ENCODE data around the gene SLC10A7. TPM values are rescaled to one million over a fixed set of nuclear protein-coding genes. Genes with fewer than 3 reads are reported as not detected.

The SLC10A7 gene
- total and polyA plus RNA-seq, 2 of the 4 experiments (the other 2 are of a cell fraction) = 5.2 to 8.4 TPM

- Histone ChIP-seq H2AK5ac (ENCODE audit: low read depth, low read length) (no peak overlapping the region), H3K27me3 (ENCODE audit: control insufficient read depth, insufficient read depth, low read length) (no peaks in the 10 kb centered on the region), H4K91ac (ENCODE audit: insufficient read depth, low read depth, low read length) (no peak overlapping the region), H3K4me2 (ENCODE audit: low read depth, low read length) (no peak overlapping the region), H2AFZ (replicated peaks; ENCODE audit: low read length, poor library complexity) (no peak overlapping the region), H3K79me1 (ENCODE audit: low read depth in 1 of 2, low read length in 2 of 2) (no peaks in the 10 kb centered on the region; a peak in 1 of 4 replicates), H3K36me3 (ENCODE audit: control insufficient read depth, insufficient read depth, low read length) (no peaks in the 10 kb centered on the region), H2BK5ac (ENCODE audit: low read depth, low read length, poor library complexity, severe bottlenecking) (no peak overlapping the region), H3K4ac (ENCODE audit: low read depth, low read length) (no peak overlapping the region), H3K14ac (replicated peaks; ENCODE audit: low read depth, low read length) (no peak overlapping the region), H3K18ac (ENCODE audit: low read depth, low read length) (no peak overlapping the region), H3K4me3 (ENCODE audit: insufficient read depth, low read depth, low read length) (no peak overlapping the region), H4K5ac (ENCODE audit: low read depth, low read length) (no peak overlapping the region), H3K9me3 (ENCODE audit: control insufficient read depth, insufficient read depth, low read length) (no peaks in the 10 kb centered on the region), H2BK20ac (ENCODE audit: low read depth, low read length) (no peak overlapping the region), H3K4me1 (ENCODE audit: control insufficient read depth, insufficient read depth, low read length) (no peaks in the 10 kb centered on the region; the same call in 1 of the 2 replicates), H3K56ac (ENCODE audit: extremely low read depth, insufficient read depth, low read length) (no peak overlapping the region), H4K8ac (ENCODE audit: low read depth in 2 of 2, low read length in 2 of 2) (no peak overlapping the region), H3K27ac (ENCODE audit: insufficient read depth, low read length) (no peak overlapping the region), H2BK120ac (ENCODE audit: low read depth, low read length) (no peak overlapping the region), H4K20me1 (ENCODE audit: insufficient read depth, low read length) (no peaks in the 10 kb centered on the region), H3K9ac (ENCODE audit: low read depth, low read length) (no peak overlapping the region), H2AK9ac (replicated peaks; ENCODE audit: low read depth, low read length, poor library complexity) (no peak overlapping the region), H3K23ac (ENCODE audit: low read depth, low read length) (no peak overlapping the region), H2BK15ac (ENCODE audit: low read depth, low read length) (no peak overlapping the region), H3K9me1 (ENCODE audit: insufficient read depth, low read length) (no peaks in the 10 kb centered on the region)
- in situ Hi-C loops (cut with MboI; ENCODE audit: low sequenced_read_pairs) = no loop called here
- dilution Hi-C loops (cut with HindIII; ENCODE audit: low sequenced_read_pairs, unreplicated experiment) = no loop called here
- intact Hi-C loops (cut with micrococcal nuclease) = no loop called here
- CTCF ChIA-PET = no interaction called here
- no peak for DNase-seq
- TF ChIP-seq MAFK (IDR thresholded peaks at IDR 0.05; ENCODE audit: low read depth, low read length) = no peak
- no peak for TF ChIP-seq CEBPB (IDR thresholded peaks at IDR 0.05; ENCODE audit: low read depth, low read length)
- TF ChIP-seq RCOR1 (IDR thresholded peaks at IDR 0.05; ENCODE audit: insufficient replicate concordance, low read length) = no peak
- TF ChIP-seq SMC3 (IDR thresholded peaks at IDR 0.05; ENCODE audit: low read depth, low read length) = no peak
- no peak for TF ChIP-seq MXI1 (IDR thresholded peaks at IDR 0.05; ENCODE audit: borderline replicate concordance, low read depth, low read length)
- TF ChIP-seq MAZ (IDR thresholded peaks at IDR 0.05; ENCODE audit: borderline replicate concordance, low read depth, low read length) = no peak
- no peak for ATAC-seq (ENCODE audit: low read depth)
- BruUV-seq (replicated peaks) = no TSS peak
- POLR2A ChIA-PET (ENCODE audit: unreplicated experiment) = no interaction called here
These were observed 211.3 kb downstream of the SLC10A7 start for GRCh38 chr4:146310319-146311021.
